Neural progenitor cell (in vitro differentiated cells): ENCODE data around the gene NEK8. TPM values are rescaled to one million over a fixed set of nuclear protein-coding genes. Genes with fewer than 3 reads are reported as not detected.

ENCODE experiments used
- DNase-seq: peaks from one replicate; pipeline ENCODE4 v3.0.0-alpha.2; 2016; ENCODE audit warnings: low spot score
- H2AFZ ChIP-seq: fragments of 200-600 bp; sonication (generic); replicated peaks from 2 replicates; pipeline ENCODE4 v1.6.1; 2016; ENCODE audit warnings: antibody characterized with exemption
- H3F3A ChIP-seq: fragments of 200-600 bp; sonication (generic); 2 replicates; pipeline ENCODE4 v1.6.1; 2016; ENCODE audit warnings: antibody characterized with exemption, low read depth
- H3K27ac ChIP-seq: fragments of 200-600 bp; sonication (generic); 2 replicates; pipeline ENCODE4 v1.5.1; 2016; ENCODE audit warnings: mild to moderate bottlenecking
- H3K27me3 ChIP-seq: fragments of 200-600 bp; sonication (generic); 2 replicates; pipeline ENCODE4 v1.6.1; 2016; ENCODE audit warnings: mild to moderate bottlenecking, moderate library complexity
- H3K36me3 ChIP-seq: fragments of 200-600 bp; sonication (generic); 2 replicates; pipeline ENCODE4 v1.5.1; 2016
- H3K4me1 ChIP-seq: fragments of 200-600 bp; sonication (generic); 2 replicates; pipeline ENCODE4 v1.6.1; 2016; ENCODE audit warnings: mixed run types
- H3K4me2 ChIP-seq: fragments of 200-600 bp; sonication (generic); 2 replicates; pipeline ENCODE4 v1.6.1; 2016
- H3K4me3 ChIP-seq: fragments of 200-600 bp; sonication (generic); 2 replicates; pipeline ENCODE4 v1.5.1; 2016
- H3K79me2 ChIP-seq: fragments of 200-600 bp; sonication (generic); 2 replicates; pipeline ENCODE4 v1.6.1; 2016; ENCODE audit warnings: low read depth
- H3K9ac ChIP-seq: fragments of 200-600 bp; sonication (generic); 2 replicates; pipeline ENCODE4 v1.6.1; 2016
- H3K9me3 ChIP-seq: fragments of 200-600 bp; sonication (generic); 2 replicates; pipeline ENCODE4 v1.5.1; 2016; ENCODE audit warnings: low read depth
- H4K20me1 ChIP-seq: fragments of 200-600 bp; sonication (generic); 2 replicates; pipeline ENCODE4 v1.6.1; 2016; ENCODE audit warnings: low read depth
- H3K27ac Mint-ChIP-seq: 3 replicates; pipeline ENCODE4 v1.8.0; 2021; ENCODE audit warnings: mixed read lengths
- H3K27me3 Mint-ChIP-seq: 2 replicates; pipeline ENCODE4 v1.8.0; 2022; ENCODE audit warnings: low read depth, mild to moderate bottlenecking, inconsistent platforms, moderate library complexity, mixed read lengths; ENCODE audit not compliant: insufficient read depth
- H3K36me3 Mint-ChIP-seq: 3 replicates; pipeline ENCODE4 v1.8.0; 2021; ENCODE audit warnings: mixed read lengths
- H3K4me1 Mint-ChIP-seq: 3 replicates; pipeline ENCODE4 v1.8.0; 2021; ENCODE audit warnings: mixed read lengths
- H3K4me3 Mint-ChIP-seq: 3 replicates; pipeline ENCODE4 v1.8.0; 2021; ENCODE audit warnings: mild to moderate bottlenecking, moderate library complexity, mixed read lengths
- H3K9me3 Mint-ChIP-seq: 3 replicates; pipeline ENCODE4 v1.8.0; 2020; ENCODE audit warnings: mixed read lengths
- EZH2 ChIP-seq: fragments of 200-600 bp; sonication (generic); IDR thresholded peaks from 2 replicates; pipeline ENCODE4 v1.6.1; 2017; ENCODE audit warnings: antibody characterized with exemption, mild to moderate bottlenecking, moderate library complexity
- EZH2phosphoT487 ChIP-seq: fragments of 200-600 bp; sonication (generic); IDR thresholded peaks from 2 replicates; pipeline ENCODE4 v1.6.1; 2017; ENCODE audit warnings: antibody characterized with exemption
- total RNA-seq: library from RNA; depleted of rRNA; stranded (reverse); fragments of >200 nt; gene quantifications from 2 replicates; pipeline ENCODE4 v1.2.3, GENCODE V29; 2015; ENCODE audit warnings: low replicate concordance
- TF ChIP-seq, protein P1 (sequence below): fragments of 200-600 bp; sonication (generic); IDR thresholded peaks from 2 replicates; pipeline ENCODE4 v1.5.1; 2017; ENCODE audit warnings: antibody characterized with exemption, mild to moderate bottlenecking

Gene NEK8
- total RNA-seq, 1 donor from 2014 or later, result 3.7 TPM

DNA sequence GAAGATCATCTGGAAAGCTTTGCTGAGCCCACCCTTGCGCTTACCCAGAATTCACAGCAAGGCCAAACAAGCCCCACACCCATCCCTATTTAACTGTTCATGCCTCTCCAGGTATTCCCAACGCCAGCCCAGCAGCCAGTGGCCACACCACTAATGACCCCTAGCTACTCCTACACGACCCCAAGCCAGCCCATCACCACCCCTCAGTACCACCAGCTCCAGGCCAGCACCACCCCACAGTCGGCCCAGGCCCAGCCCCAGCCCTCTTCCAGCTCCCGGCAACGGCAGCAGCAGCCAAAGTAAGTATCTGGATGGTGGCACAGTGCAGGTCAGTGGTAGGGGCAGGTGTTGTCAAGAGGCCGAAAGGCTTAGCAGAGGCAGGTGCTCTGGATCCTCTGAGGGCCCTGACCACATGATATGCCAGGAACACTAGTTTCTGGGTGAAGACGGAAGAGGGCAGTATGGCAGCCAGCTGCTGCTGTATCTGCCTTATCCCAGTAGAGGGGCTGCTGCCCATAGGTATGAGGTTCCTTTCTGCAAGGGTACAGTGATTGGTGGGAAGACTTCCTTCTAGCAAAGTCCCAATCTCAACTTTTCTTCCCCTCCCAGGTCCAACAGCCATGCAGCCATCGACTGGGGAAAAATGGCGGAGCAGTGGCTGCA lies 27.6 kb upstream of the NEK8 start:
- H3K79me2 ChIP-seq, result no peaks in the 10 kb centered on the region
- no peaks in the 10 kb centered on the region for H3K27me3 ChIP-seq
- H3K27ac ChIP-seq, result no peak overlapping the region
- no peak for DNase-seq
- Mint-ChIP-seq H3K4me3 (no peak overlapping the region), H3K4me1 (peaks cover 22% of the 10 kb centered on the region), H3K27ac (no peak overlapping the region), H3K36me3 (peaks cover 32% of the 10 kb centered on the region), H3K9me3 (no peaks in the 10 kb centered on the region), H3K27me3 (peaks cover 8% of the 10 kb centered on the region)
- no peak overlapping the region for H3K4me2 ChIP-seq
- no peak overlapping the region for H3K4me3 ChIP-seq
- H3K4me1 ChIP-seq, result peaks cover 20% of the 10 kb centered on the region
- no peak overlapping the region for H2AFZ ChIP-seq
- H3F3A ChIP-seq, result peaks cover 27% of the 10 kb centered on the region
- TF ChIP-seq EZH2phosphoT487, result no peak
- TF ChIP-seq EZH2, result no peak
- no peaks in the 10 kb centered on the region for H3K9me3 ChIP-seq
- no peak overlapping the region for H3K9ac ChIP-seq
- H3K36me3 ChIP-seq, result no peaks in the 10 kb centered on the region
- peaks cover 34% of the 10 kb centered on the region for H4K20me1 ChIP-seq

DNA sequence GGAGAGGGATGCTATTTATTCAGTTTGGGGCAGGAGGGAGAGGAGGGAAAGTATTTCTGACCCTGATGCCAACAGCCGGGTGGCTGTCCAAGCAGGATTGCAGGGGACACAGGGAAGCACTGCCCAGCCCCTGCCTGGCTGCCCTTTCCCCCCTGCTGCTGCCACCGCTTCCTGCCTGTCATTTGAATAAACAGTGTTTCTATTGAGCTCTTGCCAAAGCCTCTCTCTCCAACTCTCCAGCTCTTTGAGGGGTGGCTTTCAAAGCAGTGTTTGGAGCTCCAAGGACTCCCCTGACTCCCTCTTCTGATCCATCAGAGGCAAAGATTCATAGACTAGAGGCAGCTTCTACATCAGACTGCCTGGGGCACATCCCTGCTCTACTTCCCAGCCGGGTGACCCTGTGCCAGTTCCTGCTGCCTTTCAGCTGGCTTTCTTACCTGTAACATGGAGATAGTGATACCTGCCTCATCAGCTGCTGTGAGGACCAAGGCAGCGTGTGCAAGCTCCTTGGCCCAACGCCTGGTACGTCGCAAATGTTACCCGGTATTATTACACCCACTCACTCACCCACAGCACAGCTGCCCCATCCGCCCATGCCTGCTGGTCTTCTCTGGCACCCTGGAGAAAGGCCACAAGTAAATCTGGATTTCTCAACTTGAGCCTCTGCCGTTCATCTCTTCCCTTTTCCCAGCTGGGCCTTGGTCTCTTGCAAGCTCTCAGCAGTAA lies 26.4 kb upstream of the NEK8 start:
- no peaks in the 10 kb centered on the region for H3K9me3 ChIP-seq
- H3K4me1 Mint-ChIP-seq, result peaks cover 26% of the 10 kb centered on the region
- no peaks in the 10 kb centered on the region for H3K27me3 ChIP-seq
- H3K36me3 ChIP-seq, result no peaks in the 10 kb centered on the region
- peak overlapping the region; percentile 57 for H3K27ac Mint-ChIP-seq
- peaks cover 20% of the 10 kb centered on the region for H3K4me1 ChIP-seq
- no peak for TF ChIP-seq EZH2
- TF ChIP-seq EZH2phosphoT487, result no peak
- TF ChIP-seq, protein P1, sequence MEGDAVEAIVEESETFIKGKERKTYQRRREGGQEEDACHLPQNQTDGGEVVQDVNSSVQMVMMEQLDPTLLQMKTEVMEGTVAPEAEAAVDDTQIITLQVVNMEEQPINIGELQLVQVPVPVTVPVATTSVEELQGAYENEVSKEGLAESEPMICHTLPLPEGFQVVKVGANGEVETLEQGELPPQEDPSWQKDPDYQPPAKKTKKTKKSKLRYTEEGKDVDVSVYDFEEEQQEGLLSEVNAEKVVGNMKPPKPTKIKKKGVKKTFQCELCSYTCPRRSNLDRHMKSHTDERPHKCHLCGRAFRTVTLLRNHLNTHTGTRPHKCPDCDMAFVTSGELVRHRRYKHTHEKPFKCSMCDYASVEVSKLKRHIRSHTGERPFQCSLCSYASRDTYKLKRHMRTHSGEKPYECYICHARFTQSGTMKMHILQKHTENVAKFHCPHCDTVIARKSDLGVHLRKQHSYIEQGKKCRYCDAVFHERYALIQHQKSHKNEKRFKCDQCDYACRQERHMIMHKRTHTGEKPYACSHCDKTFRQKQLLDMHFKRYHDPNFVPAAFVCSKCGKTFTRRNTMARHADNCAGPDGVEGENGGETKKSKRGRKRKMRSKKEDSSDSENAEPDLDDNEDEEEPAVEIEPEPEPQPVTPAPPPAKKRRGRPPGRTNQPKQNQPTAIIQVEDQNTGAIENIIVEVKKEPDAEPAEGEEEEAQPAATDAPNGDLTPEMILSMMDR, result no peak
- peak overlapping the region; percentile 60 for H3K9ac ChIP-seq
- H3K4me3 ChIP-seq, result no peak overlapping the region
- no peak overlapping the region for H2AFZ ChIP-seq
- H3K4me2 ChIP-seq, result peak overlapping the region; percentile 51
- DNase-seq, result no peak
- peaks cover 8% of the 10 kb centered on the region for H3K27me3 Mint-ChIP-seq
- peaks cover 27% of the 10 kb centered on the region for H3F3A ChIP-seq
- no peak overlapping the region for H3K4me3 Mint-ChIP-seq
- no peaks in the 10 kb centered on the region for H3K79me2 ChIP-seq
- peak overlapping the region; percentile 78 for H3K27ac ChIP-seq
- H3K9me3 Mint-ChIP-seq, result no peaks in the 10 kb centered on the region
- H3K36me3 Mint-ChIP-seq, result peaks cover 28% of the 10 kb centered on the region
- peaks cover 40% of the 10 kb centered on the region for H4K20me1 ChIP-seq

DNA sequence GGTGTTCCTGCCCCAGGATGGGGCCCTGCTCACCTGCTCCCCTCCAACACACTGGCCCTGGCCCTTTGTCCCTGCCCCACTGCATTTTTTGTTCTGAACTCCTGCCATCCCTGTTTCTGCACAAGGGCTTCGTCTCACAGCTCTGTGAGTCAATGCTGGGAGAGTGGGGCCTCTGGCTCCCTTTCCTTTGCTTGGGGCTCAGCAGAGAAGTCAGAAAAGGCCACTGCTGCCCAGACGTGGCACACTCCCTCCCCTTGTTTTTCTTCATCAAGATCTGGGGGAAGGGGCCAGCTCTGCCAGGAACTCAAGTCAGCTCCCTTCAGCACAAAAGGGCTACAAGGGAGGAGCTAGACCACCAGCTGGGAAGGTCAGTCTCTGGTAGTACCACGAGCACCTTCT lies 25.8 kb upstream of the NEK8 start:
- H3K4me1 ChIP-seq, result peaks cover 20% of the 10 kb centered on the region
- no peaks in the 10 kb centered on the region for H3K27me3 ChIP-seq
- DNase-seq, result peak; percentile 43
- H4K20me1 ChIP-seq, result peaks cover 40% of the 10 kb centered on the region
- no peaks in the 10 kb centered on the region for H3K36me3 ChIP-seq
- H3K27ac Mint-ChIP-seq, result peak overlapping the region; percentile 57
- H2AFZ ChIP-seq, result no peak overlapping the region
- H3K27me3 Mint-ChIP-seq, result peaks cover 8% of the 10 kb centered on the region
- no peaks in the 10 kb centered on the region for H3K9me3 Mint-ChIP-seq
- H3K4me2 ChIP-seq, result peak overlapping the region; percentile 51
- peaks cover 27% of the 10 kb centered on the region for H3F3A ChIP-seq
- peak overlapping the region; percentile 60 for H3K9ac ChIP-seq
- H3K4me3 Mint-ChIP-seq, result no peak overlapping the region
- H3K36me3 Mint-ChIP-seq, result peaks cover 24% of the 10 kb centered on the region
- peak overlapping the region; percentile 78 for H3K27ac ChIP-seq
- TF ChIP-seq, protein P1, result no peak
- TF ChIP-seq EZH2, result no peak
- H3K4me1 Mint-ChIP-seq, result peaks cover 32% of the 10 kb centered on the region
- H3K79me2 ChIP-seq, result no peaks in the 10 kb centered on the region
- no peak overlapping the region for H3K4me3 ChIP-seq
- H3K9me3 ChIP-seq, result no peaks in the 10 kb centered on the region
